ENCODE data around the gene RNF5. TPM values are rescaled to one million over a fixed set of nuclear protein-coding genes. Genes with fewer than 3 reads are reported as not detected.
A peak's percentile ranks its signal among the peaks of the same experiment; 100 is the strongest.

The RNF5 gene
- total and polyA plus RNA-seq, 9 of the 15 experiments (the other 6 are each of a cell fraction or from before 2014, with no cell fraction given): 62.2 to 245 (median 129) TPM

DNA sequence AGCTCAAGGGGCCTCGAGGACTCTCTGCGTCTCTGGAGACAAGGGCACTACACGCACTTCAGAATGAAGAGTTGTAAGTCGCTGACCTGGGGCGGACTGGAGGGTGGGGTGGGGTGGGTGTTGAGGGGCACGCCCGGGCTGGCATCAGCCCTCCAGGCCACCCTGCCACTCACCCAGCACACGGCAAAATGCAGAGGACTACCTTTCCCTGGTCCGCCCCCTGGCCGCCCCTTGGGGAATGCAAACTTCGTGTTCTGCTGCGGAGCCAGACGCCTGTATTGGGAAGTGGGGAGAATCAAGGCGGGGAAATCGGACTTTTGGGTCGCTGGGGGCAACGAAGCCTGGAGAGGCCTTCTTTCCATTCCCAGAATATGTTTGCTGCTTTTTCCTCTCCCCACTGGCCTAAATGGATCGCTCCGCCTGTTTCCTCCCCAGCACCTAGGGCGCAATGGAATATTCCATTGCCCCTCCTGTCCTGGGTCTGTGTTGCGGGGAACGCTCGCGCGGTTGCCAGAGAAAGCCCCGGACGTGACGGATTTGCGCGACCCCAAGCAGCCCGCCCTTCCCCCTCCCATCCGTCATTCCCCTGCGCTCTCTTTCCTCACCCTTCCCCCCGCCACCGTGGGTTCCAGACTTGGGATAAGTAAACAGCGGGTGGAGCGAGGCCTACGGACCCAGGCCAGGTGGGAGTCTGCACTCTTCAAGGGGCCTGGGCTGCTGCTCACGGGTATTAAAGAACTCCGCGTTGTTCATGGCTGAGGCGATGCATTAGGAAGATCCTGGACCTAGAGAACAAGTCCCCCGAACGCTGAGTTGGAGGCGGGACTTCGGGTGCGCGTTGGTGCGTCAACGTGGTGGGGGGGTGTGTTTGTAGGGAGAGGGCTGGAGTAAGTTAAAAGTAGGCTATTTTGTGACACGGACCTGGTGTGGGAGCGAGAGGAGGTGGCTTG lies 24.4 kb upstream of the RNF5 start, which contains the start of gene PPT2 (continued):
- TF ChIP-seq REST (IDR thresholded peaks at IDR 0.05; ENCODE audit: borderline replicate concordance) (no peak; the same call in 1 of the 2 replicates), REST (CRISPR knock-in tag; IDR thresholded peaks at IDR 0.05; ENCODE audit: low read depth) (peak; percentile 61; the same call in 1 of the 2 replicates), NR4A1 (CRISPR knock-in tag; IDR thresholded peaks at IDR 0.05) (no peak), NR4A1 (tag; IDR thresholded peaks at IDR 0.05) (0 out of 2 replicates have a peak, but pooled peaks have one; percentile 19), HCFC1 (IDR thresholded peaks at IDR 0.05; ENCODE audit: low read depth, low read length) (peak; percentile 83), IRF2 (CRISPR knock-in tag; IDR thresholded peaks at IDR 0.05) (no peak), ZNF324 (CRISPR knock-in tag; IDR thresholded peaks at IDR 0.05) (no peak), NFXL1 (CRISPR knock-in tag; IDR thresholded peaks at IDR 0.05) (no peak), ZNF174 (CRISPR knock-in tag; IDR thresholded peaks at IDR 0.05) (0 out of 2 replicates have a peak, but pooled peaks have one; percentile 18), ZC3H8 (IDR thresholded peaks at IDR 0.05) (no peak), TCF15 (CRISPR knock-in tag; IDR thresholded peaks at IDR 0.05) (no peak), TSC22D4 (tag; IDR thresholded peaks at IDR 0.05) (no peak), ZNF551 (CRISPR knock-in tag; IDR thresholded peaks at IDR 0.05) (no peak), PRDM10 (IDR thresholded peaks at IDR 0.05; ENCODE audit: partially characterized antibody) (peak; percentile 99), KAT7 (CRISPR knock-in tag; IDR thresholded peaks at IDR 0.05; ENCODE audit: borderline replicate concordance) (peak; percentile 86)

All from K562 (cell line).